SH-SY5Y (cell line): ENCODE data around the gene TACC2.

Experiments used
- GATA2 ChIP-seq: IDR thresholded peaks from 2 replicates; pipeline ENCODE4 v1.6.1; 2011; ENCODE audit warnings: mild to moderate bottlenecking, low read depth, low read length
- GATA3 ChIP-seq: IDR thresholded peaks from 2 replicates; pipeline ENCODE4 v1.6.1; 2011; ENCODE audit warnings: low read depth, mild to moderate bottlenecking, low read length, moderate library complexity

GRCh38 chr10:122098924-122099323, 110.0 kb downstream of the TACC2 start:
- no peak for TF ChIP-seq GATA2
- no peak for TF ChIP-seq GATA3
